Measurements from ENCODE around the gene CASTOR1.

CASTOR1 gene

GRCh38 chr22:30249049-30250038 lies 40.0 kb downstream of the CASTOR1 start:
- DNase-seq (ENCODE audit: extremely low spot score, insufficient read length, low read depth) (no peak), FAIRE-seq (no peak)

GRCh38 chr22:30248484-30248883 lies 40.8 kb downstream of the CASTOR1 start:
- FAIRE-seq: no peak
- no peak for DNase-seq (ENCODE audit: extremely low spot score, insufficient read length, low read depth)

DNA sequence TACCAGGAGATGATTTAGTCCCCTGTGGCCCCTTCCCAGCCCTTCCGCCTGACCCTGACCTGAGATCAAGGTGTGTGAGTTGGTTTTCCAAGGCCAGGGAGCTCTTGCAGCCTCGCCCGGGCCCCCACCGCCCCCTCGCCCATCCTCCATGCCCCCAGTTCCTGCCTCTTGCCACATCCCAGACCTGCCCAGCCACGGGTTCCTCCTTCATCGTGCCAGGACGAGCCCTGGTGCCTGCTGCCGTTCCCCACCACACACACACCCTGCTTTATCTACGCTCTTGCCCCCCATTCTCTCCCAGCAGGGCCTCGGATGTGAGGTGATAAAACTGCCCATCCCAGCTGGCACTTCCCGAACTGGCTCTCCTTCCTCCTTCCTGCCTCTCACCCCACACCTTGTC lies 41.3 kb downstream of the CASTOR1 start:
- DNase-seq (ENCODE audit: extremely low spot score, insufficient read length, low read depth) (no peak), FAIRE-seq (no peak)

DNA sequence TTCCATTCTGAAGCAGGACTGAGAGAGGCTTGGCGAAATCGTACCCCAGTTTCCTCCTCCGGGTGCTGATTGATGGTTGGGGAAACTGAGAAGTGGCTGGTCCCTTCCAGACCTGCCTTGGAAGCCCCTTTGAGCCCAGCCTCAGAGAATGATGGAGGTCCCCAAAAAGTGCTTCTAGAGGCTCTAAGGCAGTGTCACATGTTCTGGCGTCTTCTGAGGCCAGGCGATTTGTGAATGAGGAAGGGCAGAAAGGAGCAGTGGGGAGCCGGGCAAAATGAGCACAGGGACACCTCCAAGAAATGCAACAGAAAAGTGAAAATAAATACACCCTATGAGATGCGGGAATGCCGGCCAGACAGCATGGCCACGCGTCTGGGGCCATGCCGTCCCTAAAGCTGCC lies 41.7 kb downstream of the CASTOR1 start:
- FAIRE-seq (no peak), DNase-seq (ENCODE audit: extremely low spot score, insufficient read length, low read depth) (no peak)

GRCh38 chr22:30246814-30247376 lies 42.4 kb downstream of the CASTOR1 start:
- FAIRE-seq (no peak), DNase-seq (ENCODE audit: extremely low spot score, insufficient read length, low read depth) (no peak)

- DNase-seq (ENCODE audit: extremely low spot score, insufficient read length, low read depth) (no peak), FAIRE-seq (peak; percentile 29)
These were observed 43.1 kb downstream of the CASTOR1 start, which contains the start of gene LIF for GRCh38 chr22:30245985-30246813. Gene LIF, minus strand, starts transcription at chr22:30246759. Its CDS starts 64 bp downstream, at chr22:30246695.

GRCh38 chr22:30245181-30245984 lies 43.9 kb downstream of the CASTOR1 start:
- no peak for DNase-seq (ENCODE audit: extremely low spot score, insufficient read length, low read depth)

GRCh38 chr22:30244641-30245040 lies 44.7 kb downstream of the CASTOR1 start:
- DNase-seq (ENCODE audit: extremely low spot score, insufficient read length, low read depth) (no peak), FAIRE-seq (no peak)

More at GRCh38 chr22:30245181-30245984, 43.9 kb downstream of the CASTOR1 start:
- peak; percentile 12 for FAIRE-seq

DNA sequence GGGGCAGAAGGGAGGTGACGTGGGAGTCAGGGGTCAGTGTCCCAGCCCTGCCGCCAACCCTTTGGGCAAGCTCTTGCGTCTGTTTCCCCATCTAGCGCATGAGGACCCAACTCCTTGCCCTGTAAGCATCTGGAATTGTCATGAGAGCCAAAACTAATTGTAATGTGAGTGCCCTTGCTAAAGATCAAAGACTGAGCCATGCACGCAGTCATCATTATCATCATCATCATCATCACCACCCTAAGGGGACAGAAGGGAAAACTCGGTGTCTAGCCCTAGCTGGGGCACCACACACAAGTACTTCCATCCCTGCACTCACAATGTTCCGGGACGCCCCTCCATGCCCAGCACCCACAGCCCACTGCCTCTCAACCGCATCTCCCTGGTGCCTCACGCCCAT lies 45.2 kb downstream of the CASTOR1 start:
- DNase-seq (ENCODE audit: extremely low spot score, insufficient read length, low read depth): no peak
- no peak for FAIRE-seq

DNA sequence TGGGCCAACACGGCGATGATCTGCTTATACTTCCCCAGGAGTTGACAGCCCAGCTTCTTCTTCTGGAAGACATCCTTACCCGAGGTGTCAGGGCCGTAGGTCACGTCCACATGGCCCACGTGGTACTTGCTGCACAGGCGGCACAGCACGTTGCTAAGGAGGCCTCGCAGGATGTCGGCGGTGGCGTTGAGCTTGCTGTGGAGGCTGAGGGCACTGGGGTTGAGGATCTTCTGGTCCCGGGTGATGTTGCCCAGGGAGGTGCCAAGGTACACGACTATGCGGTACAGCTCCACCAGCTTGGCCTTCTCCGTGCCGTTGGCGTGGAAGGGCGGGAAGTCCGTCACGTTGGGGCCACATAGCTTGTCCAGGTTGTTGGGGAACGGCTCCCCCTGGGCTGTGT lies 45.6 kb downstream of the CASTOR1 start:
- DNase-seq (ENCODE audit: extremely low spot score, insufficient read length, low read depth): no peak
- FAIRE-seq: no peak

DNA sequence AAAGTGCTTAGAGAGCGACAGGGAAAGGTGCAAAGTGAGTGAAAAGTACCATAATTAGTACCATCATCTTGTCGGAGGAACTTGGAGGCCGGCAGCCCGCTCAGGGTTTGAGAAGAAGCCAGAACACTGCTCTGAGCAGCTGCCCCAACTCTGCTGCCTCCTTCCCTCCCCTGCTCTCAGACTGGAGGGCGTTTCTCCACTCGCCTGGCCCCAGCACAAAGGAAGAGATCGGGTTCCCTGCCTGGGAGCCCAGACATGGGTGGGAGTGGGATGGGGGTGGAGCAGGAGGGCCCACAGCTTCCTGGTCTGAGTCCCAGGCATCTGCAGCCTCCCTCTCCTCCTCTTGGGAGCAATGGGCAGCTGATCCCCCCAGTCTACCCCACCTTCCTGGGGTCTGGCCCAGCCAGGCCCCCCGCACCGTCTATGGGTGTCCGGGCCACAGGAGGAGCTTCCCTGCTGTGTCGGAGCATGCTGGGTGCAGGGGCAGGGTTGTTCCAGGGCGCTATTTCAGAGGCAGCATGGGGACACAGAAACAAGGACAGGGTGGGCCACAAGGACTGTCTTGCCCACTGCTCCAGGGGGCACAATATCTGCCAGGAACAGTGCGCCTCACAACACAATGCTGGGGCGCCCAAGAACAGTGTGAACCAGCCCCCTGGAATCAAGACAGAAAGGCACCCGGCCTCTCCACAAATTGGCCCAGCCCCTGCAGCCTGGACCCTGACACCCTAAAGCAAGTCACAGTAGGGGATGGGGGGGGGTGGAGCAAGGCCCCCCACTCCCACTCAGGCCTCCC lies 47.5 kb downstream of the CASTOR1 start:
- FAIRE-seq: no peak
- DNase-seq (ENCODE audit: extremely low spot score, insufficient read length, low read depth): no peak

- no peak for DNase-seq (ENCODE audit: extremely low spot score, insufficient read length, low read depth)
These were observed 48.5 kb downstream of the CASTOR1 start for GRCh38 chr22:30240541-30241417.

DNA sequence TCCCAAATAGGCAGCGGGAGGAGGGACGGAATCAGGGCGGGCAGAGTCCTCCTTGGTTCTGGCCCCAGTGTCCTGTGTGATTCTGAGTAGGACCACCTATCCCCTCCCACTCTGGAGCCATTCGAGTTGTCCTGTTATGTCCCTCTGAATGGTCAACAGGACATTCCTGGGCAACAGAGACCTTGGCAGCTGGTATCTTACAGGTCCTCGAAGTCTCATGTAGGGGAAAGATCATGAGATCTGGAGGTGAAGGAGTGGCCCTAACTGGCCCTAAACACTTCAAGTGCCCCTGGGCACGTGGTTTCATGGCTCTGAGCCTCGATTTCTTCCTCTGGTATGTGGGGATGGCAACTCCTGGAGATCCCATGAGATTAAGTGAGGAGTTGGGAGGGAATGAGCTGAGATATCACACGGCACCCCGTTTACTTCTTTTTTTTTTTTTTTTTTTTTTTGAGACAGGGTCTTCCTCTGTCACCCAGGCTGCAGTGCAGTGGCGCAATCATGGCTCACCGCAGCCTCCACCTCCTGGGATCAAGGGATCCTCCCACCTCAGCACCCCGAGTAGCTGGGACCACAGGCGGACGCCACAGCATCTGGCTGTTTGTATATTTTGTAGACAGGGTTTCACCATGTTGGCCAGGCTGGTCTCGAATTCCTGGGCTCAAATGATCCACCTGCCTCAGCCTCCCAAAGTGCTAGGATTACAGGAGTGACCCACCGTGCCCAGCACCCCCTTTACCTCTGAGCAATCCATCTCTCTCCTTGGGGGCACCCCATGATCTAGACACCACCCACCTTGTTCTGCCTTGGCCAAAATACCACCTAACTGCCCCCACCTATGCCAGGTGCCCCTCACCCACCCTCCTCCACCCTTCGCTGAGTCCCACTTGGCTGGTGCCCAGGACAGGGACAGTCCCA lies 49.6 kb downstream of the CASTOR1 start:
- no peak for FAIRE-seq
- DNase-seq (ENCODE audit: extremely low spot score, insufficient read length, low read depth): no peak

More at GRCh38 chr22:30240541-30241417, 48.5 kb downstream of the CASTOR1 start:
- peak; percentile 41 for FAIRE-seq

DNA sequence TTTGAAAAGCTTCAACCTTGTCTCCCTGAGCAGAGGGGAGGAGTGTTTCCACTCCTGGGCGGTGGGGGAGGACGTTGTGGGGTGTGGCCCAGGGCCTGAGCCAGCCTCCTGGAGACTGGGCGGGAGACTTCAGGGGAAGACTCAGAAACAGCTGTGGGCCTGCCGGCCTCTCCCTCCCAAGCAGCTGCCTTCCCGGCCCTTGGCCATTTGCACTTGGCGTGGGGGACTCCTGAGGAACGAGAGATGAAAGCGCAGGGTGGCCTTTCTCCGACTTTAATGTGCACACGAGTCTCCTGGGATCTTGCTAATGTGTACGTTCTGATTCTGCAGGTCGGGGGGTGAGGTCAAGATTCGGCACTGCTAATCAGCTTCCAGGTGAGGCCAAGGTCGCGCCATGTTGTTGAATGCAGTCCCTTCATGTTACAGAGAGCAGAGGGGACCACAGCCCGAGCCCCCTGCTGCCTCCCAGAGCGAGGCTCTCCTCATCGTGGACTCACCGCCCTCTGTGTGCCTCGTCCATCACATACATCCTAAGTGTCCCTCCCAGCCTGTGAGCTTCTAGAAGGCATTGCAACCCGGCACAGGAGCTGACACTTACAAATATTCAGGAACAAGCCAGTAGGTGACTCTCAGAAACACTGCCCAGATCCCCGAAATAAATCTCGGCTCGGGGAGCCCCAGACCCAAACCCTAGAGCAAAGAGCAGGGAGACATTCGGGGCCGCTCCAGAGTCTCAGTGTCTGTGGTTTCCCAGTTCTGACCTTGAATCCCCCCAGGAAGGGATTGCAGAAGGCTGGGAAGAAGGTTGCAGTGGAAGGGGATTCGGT lies 50.4 kb downstream of the CASTOR1 start:
- DNase-seq (ENCODE audit: extremely low spot score, insufficient read length, low read depth) (no peak), FAIRE-seq (no peak)

- FAIRE-seq (no peak), DNase-seq (ENCODE audit: extremely low spot score, insufficient read length, low read depth) (no peak)
These were observed 51.2 kb downstream of the CASTOR1 start for GRCh38 chr22:30238136-30238535.

DNA sequence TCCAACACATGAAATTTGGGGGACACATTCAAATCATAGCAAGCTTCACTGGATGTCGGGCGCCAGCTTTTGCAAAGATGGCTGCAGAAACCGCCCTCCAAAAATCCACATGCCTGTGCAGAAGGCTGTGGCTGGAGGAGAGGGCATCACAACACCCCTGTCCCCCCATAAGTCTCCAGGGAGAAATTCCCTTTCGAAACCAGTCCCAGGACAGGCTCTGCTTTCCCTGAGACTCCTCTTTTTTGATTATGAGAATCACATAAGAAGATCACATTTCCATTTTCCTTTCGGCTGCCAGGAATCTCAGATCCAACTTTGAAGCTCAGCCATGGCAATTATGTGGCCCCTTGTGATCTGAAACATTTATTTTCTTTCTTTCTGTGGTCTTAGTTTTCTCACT lies 52.4 kb downstream of the CASTOR1 start:
- DNase-seq (ENCODE audit: extremely low spot score, insufficient read length, low read depth) (no peak), FAIRE-seq (no peak)

Measured in GM18507 (cell line).